Fibroblast of lung (primary cell): ENCODE measurements around the gene GNAL. TPM values are rescaled to one million over a fixed set of nuclear protein-coding genes. Genes with fewer than 3 reads are reported as not detected.

ENCODE experiments used
- DNase-seq, 2 donors: peaks; one replicate each; pipeline versions ENCODE4 v3.0.0 to v3.0.0-alpha.2; 2010; ENCODE audit warnings: low read depth in 2 of 2
- H2AFZ ChIP-seq: 2 replicates; pipeline ENCODE4 v1.5.1; 2012; ENCODE audit warnings: low read length, control low read depth, inconsistent platforms
- H3K27ac ChIP-seq: 2 replicates; pipeline ENCODE4 v1.5.1; 2011; ENCODE audit warnings: low read length, control low read depth; ENCODE audit not compliant: insufficient read depth
- H3K27me3 ChIP-seq: 2 replicates; pipeline ENCODE4 v1.5.1; 2011; ENCODE audit warnings: mild to moderate bottlenecking, low read length; ENCODE audit not compliant: control insufficient read depth, insufficient read depth
- H3K36me3 ChIP-seq: 2 replicates; pipeline ENCODE4 v1.5.1; 2011; ENCODE audit warnings: low read length; ENCODE audit not compliant: control insufficient read depth, insufficient read depth
- H3K4me1 ChIP-seq: 2 replicates; pipeline ENCODE4 v1.5.1; 2011; ENCODE audit warnings: low read length; ENCODE audit not compliant: control insufficient read depth, insufficient read depth; ENCODE audit errors: extremely low read depth
- H3K4me2 ChIP-seq: 2 replicates; pipeline ENCODE4 v1.5.1; 2011; ENCODE audit warnings: low read length, control low read depth; ENCODE audit not compliant: insufficient read depth; ENCODE audit errors: extremely low read depth
- H3K4me3 ChIP-seq, 4 experiments: fragments of 200-600 bp in 1 of 4; sonication (generic) in 1 of 4; replicated peaks in 1 of 4; 2 replicates each; pipeline ENCODE4 v1.5.1; 2011 to 2016; ENCODE audit warnings: low read length in 4 of 4, low read depth in 3 of 4, mild to moderate bottlenecking in 3 of 4, control low read depth in 2 of 4, inconsistent platforms in 1 of 4, mixed read lengths in 1 of 4; ENCODE audit not compliant: insufficient read depth in 1 of 4; ENCODE audit errors: control extremely low read depth in 1 of 4
- H3K79me2 ChIP-seq: 2 replicates; pipeline ENCODE4 v1.5.1; 2012; ENCODE audit warnings: mild to moderate bottlenecking, low read length, inconsistent platforms; ENCODE audit not compliant: control insufficient read depth, insufficient read depth
- H3K9ac ChIP-seq: 2 replicates; pipeline ENCODE4 v1.5.1; 2011; ENCODE audit warnings: mild to moderate bottlenecking, low read length, control low read depth; ENCODE audit not compliant: insufficient read depth
- H3K9me3 ChIP-seq: 2 replicates; pipeline ENCODE4 v1.5.1; 2012; ENCODE audit warnings: low read depth, low read length; ENCODE audit not compliant: control insufficient read depth, insufficient read depth
- H4K20me1 ChIP-seq: 2 replicates; pipeline ENCODE4 v1.5.1; 2011; ENCODE audit warnings: low read length; ENCODE audit not compliant: control insufficient read depth, insufficient read depth; ENCODE audit errors: extremely low read depth
- CTCF ChIP-seq, 2 donors: IDR thresholded peaks in 1 of 2; conservative IDR thresholded peaks in 1 of 2; 1 replicate in 1 of 2; 2 replicates in 1 of 2; pipeline ENCODE4 v1.5.1; 2011 to 2012; ENCODE audit warnings: low read length in 2 of 2, control low read depth in 1 of 2, inconsistent platforms in 1 of 2, low read depth in 1 of 2, mild to moderate bottlenecking in 1 of 2
- EZH2 ChIP-seq: IDR thresholded peaks from 2 replicates; pipeline ENCODE4 v1.5.1; 2012; ENCODE audit warnings: low read length, control low read depth, mild to moderate bottlenecking; ENCODE audit errors: missing control alignments
- polyA plus RNA-seq, 2 donors: library from polyadenylated mRNA; depleted of rRNA in 1 of 2; stranded (reverse) in 1 of 2; unstranded in 1 of 2; fragments of >200 nt; gene quantifications; 2 replicates each; pipeline ENCODE4 v1.2.1, GENCODE V29; 2011 to 2012; ENCODE audit warnings: missing spikeins in 1 of 2
- total RNA-seq: library from RNA; depleted of rRNA; stranded (reverse); fragments of >200 nt; gene quantifications from 2 replicates; pipeline ENCODE4 v1.2.1, GENCODE V29; 2014

The GNAL gene
- total and polyA plus RNA-seq, 2 donors (not counting 1 experiment from before 2014, with no cell fraction given), result 0.05 to 0.50 TPM

- Histone ChIP-seq H3K27me3 (no peaks in the 10 kb centered on the region), H3K9me3 (no peaks in the 10 kb centered on the region), H3K4me3 (no peak overlapping the region), H3K9ac (no peak overlapping the region), H3K27ac (no peak overlapping the region), H3K79me2 (no peaks in the 10 kb centered on the region), H2AFZ (no peak overlapping the region), H3K36me3 (no peaks in the 10 kb centered on the region), H3K4me1 (no peaks in the 10 kb centered on the region), H4K20me1 (no peaks in the 10 kb centered on the region), H3K4me2 (no peak overlapping the region)
- TF ChIP-seq CTCF (conservative IDR thresholded peaks at IDR 0.05 in 1 of 2, IDR thresholded peaks at IDR 0.05 in 1 of 2; ENCODE audit: low read depth in 1 of 2, low read length in 2 of 2) (no peak), EZH2 (no peak)
- DNase-seq, result no peak
Measured at GRCh38 chr18:11802158-11802557, 113.1 kb downstream of the GNAL start.

- Histone ChIP-seq H3K4me1 (no peaks in the 10 kb centered on the region), H3K27ac (no peak overlapping the region), H3K4me2 (no peak overlapping the region), H3K4me3 (no peak overlapping the region), H3K9me3 (no peaks in the 10 kb centered on the region), H3K79me2 (no peaks in the 10 kb centered on the region), H3K9ac (no peak overlapping the region), H2AFZ (no peak overlapping the region), H3K36me3 (no peaks in the 10 kb centered on the region), H4K20me1 (no peaks in the 10 kb centered on the region), H3K27me3 (no peaks in the 10 kb centered on the region)
- no peak for DNase-seq
- TF ChIP-seq EZH2 (no peak), CTCF (conservative IDR thresholded peaks at IDR 0.05 in 1 of 2, IDR thresholded peaks at IDR 0.05 in 1 of 2; ENCODE audit: low read depth in 1 of 2, low read length in 2 of 2) (no peak)
Measured at GRCh38 chr18:11802586-11802985, 113.5 kb downstream of the GNAL start.

- TF ChIP-seq CTCF (conservative IDR thresholded peaks at IDR 0.05 in 1 of 2, IDR thresholded peaks at IDR 0.05 in 1 of 2; ENCODE audit: low read depth in 1 of 2, low read length in 2 of 2) (no peak), EZH2 (no peak)
- Histone ChIP-seq H2AFZ (no peak overlapping the region), H3K4me2 (no peak overlapping the region), H3K27ac (no peak overlapping the region), H3K27me3 (no peaks in the 10 kb centered on the region), H4K20me1 (no peaks in the 10 kb centered on the region), H3K79me2 (no peaks in the 10 kb centered on the region), H3K9ac (no peak overlapping the region), H3K4me3 (no peak overlapping the region), H3K36me3 (no peaks in the 10 kb centered on the region), H3K9me3 (no peaks in the 10 kb centered on the region), H3K4me1 (no peaks in the 10 kb centered on the region)
- DNase-seq, result peak in 1 of 2 donors; percentile 34
Measured at GRCh38 chr18:11807233-11807632, 118.2 kb downstream of the GNAL start.
